H1 (cell line): Measurements from ENCODE around the gene CFAP97. TPM values are rescaled to one million over a fixed set of nuclear protein-coding genes. Genes with fewer than 3 reads are reported as not detected.
A peak's percentile ranks its signal among the peaks of the same experiment; 100 is the strongest.

Experiments
- CTCF ChIA-PET: fragments of 300-600 bp; sonication (Branson Sonifier 250); formaldehyde crosslinking; loops from one replicate; lab custom pipeline; 2021; ENCODE audit not compliant: partially characterized antibody; lab: Charles Lee
- POLR2A ChIA-PET: fragments of 300-600 bp; sonication (Branson Sonifier 250); formaldehyde crosslinking; loops from one replicate; lab custom pipeline; 2021; ENCODE audit warnings: inconsistent platforms; ENCODE audit not compliant: partially characterized antibody; lab: Charles Lee
- DNase-seq, 2 experiments: peaks; one replicate each; pipeline versions ENCODE4 v3.0.0 to v3.0.0-alpha.2; 2010 to 2022; ENCODE audit warnings: low spot score in 2 of 2, low read depth in 1 of 2, mixed read lengths in 1 of 2
- FAIRE-seq: peaks from 2 replicates; lab custom pipeline; 2011; peaks lifted over from hg19 to GRCh38; lab: Jason Lieb, UNC
- H2AFZ ChIP-seq: 2 replicates; pipeline ENCODE4 v1.8.1; 2012; ENCODE audit warnings: low read length, inconsistent platforms
- H2AK5ac ChIP-seq: 2 replicates; pipeline ENCODE4 v1.6.1; 2013; ENCODE audit warnings: low read depth, low read length
- H2BK120ac ChIP-seq: replicated peaks from 2 replicates; pipeline ENCODE3; 2013; ENCODE audit warnings: low read depth, low read length, inconsistent platforms
- H2BK12ac ChIP-seq: 2 replicates; pipeline ENCODE4 v1.6.1; 2013; ENCODE audit warnings: low read depth, low read length
- H2BK15ac ChIP-seq: 2 replicates; pipeline ENCODE4 v1.6.1; 2013; ENCODE audit warnings: low read length
- H2BK20ac ChIP-seq: 2 replicates; pipeline ENCODE4 v1.6.1; 2013; ENCODE audit warnings: low read length
- H2BK5ac ChIP-seq: 2 replicates; pipeline ENCODE4 v1.6.1; 2013; ENCODE audit warnings: low read depth, low read length
- H3K14ac ChIP-seq: 2 replicates; pipeline ENCODE4 v1.6.1; 2013; ENCODE audit warnings: inconsistent platforms; ENCODE audit not compliant: insufficient read length
- H3K18ac ChIP-seq: 2 replicates; pipeline ENCODE4 v1.6.1; 2013; ENCODE audit warnings: low read length; ENCODE audit errors: extremely low read depth
- H3K23ac ChIP-seq: 2 replicates; pipeline ENCODE4 v1.6.1; 2013; ENCODE audit warnings: inconsistent platforms; ENCODE audit not compliant: insufficient read length
- H3K23me2 ChIP-seq: 2 replicates; pipeline ENCODE4 v1.6.1; 2013; ENCODE audit warnings: low read depth, low read length
- H3K27ac ChIP-seq: 2 replicates; pipeline ENCODE4 v1.6.1; 2011; ENCODE audit warnings: low read depth, low read length, inconsistent platforms
- H3K27me3 ChIP-seq, 4 experiments: replicated peaks in 1 of 4; 1 replicate in 1 of 4; 2 replicates in 3 of 4; pipeline versions ENCODE4 v1.6.1 to v1.8.1; 2011 to 2013; ENCODE audit warnings: low read length in 3 of 4, mild to moderate bottlenecking in 3 of 4, inconsistent platforms in 2 of 4, mixed read lengths in 2 of 4, moderate library complexity in 1 of 4; ENCODE audit not compliant: control insufficient read depth in 3 of 4, insufficient read depth in 3 of 4; ENCODE audit errors: extremely low read depth in 1 of 4
- H3K36me3 ChIP-seq, 4 experiments: 2 replicates each; pipeline versions ENCODE4 v1.6.1 to v1.8.1; 2011 to 2013; ENCODE audit warnings: mild to moderate bottlenecking in 4 of 4, low read length in 3 of 4, moderate library complexity in 2 of 4, control low read depth in 1 of 4, inconsistent platforms in 1 of 4; ENCODE audit not compliant: insufficient read depth in 4 of 4, control insufficient read depth in 2 of 4
- H3K4ac ChIP-seq: replicated peaks from 2 replicates; pipeline ENCODE3; 2013; ENCODE audit warnings: low read length, low read depth, mixed read lengths, inconsistent platforms; ENCODE audit not compliant: insufficient read length
- H3K4me1 ChIP-seq, 4 experiments: replicated peaks in 1 of 4; 1 replicate in 1 of 4; 2 replicates in 3 of 4; pipeline versions ENCODE4 v1.6.1 to v1.8.1; 2011 to 2013; ENCODE audit warnings: low read length in 3 of 4, inconsistent platforms in 2 of 4, mixed read lengths in 1 of 4; ENCODE audit not compliant: insufficient read depth in 4 of 4, control insufficient read depth in 3 of 4
- H3K4me2 ChIP-seq, 2 experiments: 2 replicates each; pipeline versions ENCODE4 v1.6.1 to v1.8.1; 2011 to 2013; ENCODE audit warnings: low read depth in 2 of 2, low read length in 2 of 2, control low read depth in 1 of 2, inconsistent platforms in 1 of 2, mild to moderate bottlenecking in 1 of 2; ENCODE audit not compliant: insufficient read depth in 1 of 2
- H3K4me3 ChIP-seq, 4 experiments: fragments of 200-600, 300-600 bp in 1 of 4; sonication (generic), shearing (Covaris generic), sonication (Bioruptor Twin) in 1 of 4; 2 replicates each; pipeline versions ENCODE4 v1.5.1 to v1.8.1; 2011 to 2016; ENCODE audit warnings: low read length in 4 of 4, low read depth in 3 of 4, control low read depth in 2 of 4, inconsistent platforms in 2 of 4, mild to moderate bottlenecking in 2 of 4, mixed read lengths in 1 of 4, moderate library complexity in 1 of 4; ENCODE audit not compliant: insufficient read depth in 2 of 4; ENCODE audit errors: extremely low read depth in 1 of 4
- H3K56ac ChIP-seq: replicated peaks from 2 replicates; pipeline ENCODE3; 2013; ENCODE audit warnings: low read depth, mild to moderate bottlenecking, mixed read lengths, low read length, inconsistent platforms; ENCODE audit not compliant: insufficient read length
- H3K79me1 ChIP-seq: 2 replicates; pipeline ENCODE4 v1.6.1; 2013; ENCODE audit warnings: low read depth, low read length, control low read depth
- H3K79me2 ChIP-seq, 2 experiments: 2 replicates each; pipeline versions ENCODE4 v1.6.1 to v1.8.1; 2012 to 2013; ENCODE audit warnings: low read length in 2 of 2, mild to moderate bottlenecking in 2 of 2, inconsistent platforms in 1 of 2; ENCODE audit not compliant: insufficient read depth in 2 of 2, control insufficient read depth in 1 of 2
- H3K9ac ChIP-seq, 4 experiments: replicated peaks in 1 of 4; 1 replicate in 1 of 4; 2 replicates in 3 of 4; pipeline versions ENCODE4 v1.6.1 to v1.8.1; 2011 to 2013; ENCODE audit warnings: low read depth in 3 of 4, low read length in 3 of 4, control low read depth in 2 of 4, mild to moderate bottlenecking in 2 of 4, moderate library complexity in 2 of 4, inconsistent platforms in 1 of 4; ENCODE audit errors: extremely low read depth in 1 of 4
- H3K9me3 ChIP-seq, 2 experiments: 2 replicates each; pipeline versions ENCODE4 v1.6.1 to v1.8.1; 2012 to 2013; ENCODE audit warnings: mild to moderate bottlenecking in 2 of 2, moderate library complexity in 2 of 2, control low read depth in 1 of 2, inconsistent platforms in 1 of 2, low read depth in 1 of 2, low read length in 1 of 2, mixed read lengths in 1 of 2; ENCODE audit not compliant: insufficient read depth in 2 of 2
- H4K20me1 ChIP-seq, 2 experiments: replicated peaks in 1 of 2; 2 replicates each; pipeline versions ENCODE3 to v1.8.1; 2011 to 2013; ENCODE audit warnings: inconsistent platforms in 2 of 2, low read length in 2 of 2, mild to moderate bottlenecking in 1 of 2; ENCODE audit not compliant: insufficient read depth in 2 of 2, control insufficient read depth in 1 of 2
- H4K5ac ChIP-seq: 2 replicates; pipeline ENCODE4 v1.6.1; 2013; ENCODE audit warnings: low read length, low read depth, mixed read lengths, inconsistent platforms; ENCODE audit not compliant: insufficient read length
- H4K8ac ChIP-seq: 2 replicates; pipeline ENCODE4 v1.8.0; 2013; ENCODE audit warnings: mild to moderate bottlenecking, moderate library complexity, low read length, inconsistent platforms; ENCODE audit not compliant: insufficient read depth; ENCODE audit errors: extremely low read depth
- H4K91ac ChIP-seq: replicated peaks from 2 replicates; pipeline ENCODE3; 2013; ENCODE audit warnings: low read length, mixed read lengths, inconsistent platforms; ENCODE audit not compliant: insufficient read length
- RFX5 ChIP-seq: IDR thresholded peaks from 2 replicates; pipeline ENCODE4 v1.6.1; 2011; ENCODE audit warnings: low read depth, low read length, improper control_type of control experiment, borderline replicate concordance
- SAP30 ChIP-seq: fragments of 300-600 bp; sonication (generic); IDR thresholded peaks from 2 replicates; pipeline ENCODE4 v1.7.1; 2012; ENCODE audit warnings: low read length, moderate library complexity, mild to moderate bottlenecking, inconsistent platforms; ENCODE audit not compliant: insufficient read depth, insufficient replicate concordance
- SIX5 ChIP-seq: IDR thresholded peaks from 2 replicates; pipeline ENCODE4 v1.6.1; 2011; ENCODE audit warnings: mild to moderate bottlenecking, low read depth, low read length
- TAF7 ChIP-seq: optimal IDR thresholded peaks from 2 replicates; pipeline ENCODE3; 2011; ENCODE audit warnings: low read depth, mild to moderate bottlenecking, inconsistent platforms, low read length, moderate library complexity, borderline replicate concordance
- WGBS, 2 experiments: shearing (Covaris generic) in 1 of 2; methylation state at CpG; one replicate each; pipeline versions ENCODE4 v1.1.6 to v1.1.7; 2013 to 2015; ENCODE audit warnings: low lambda C conversion rate in 2 of 2, mixed read lengths in 2 of 2, inconsistent platforms in 1 of 2, low coverage in 1 of 2, missing lambda C conversion rate in 1 of 2; ENCODE audit not compliant: insufficient replicate concordance in 2 of 2, insufficient coverage in 1 of 2, insufficient read length in 1 of 2; ENCODE audit errors: extremely low coverage in 1 of 2, missing lambda C conversion rate in 1 of 2; 5-methylcytosine and 5-hydroxymethylcytosine counted together
- polyA plus RNA-seq, 7 experiments: library from polyadenylated mRNA; depleted of rRNA in 3 of 7; stranded (reverse) in 5 of 7; unstranded in 2 of 7; fragments of >200 nt in 5 of 7; fragments of 200-250 nt in 2 of 7; gene quantifications; 1 replicate in 5 of 7; 2 replicates in 1 of 7; 4 replicates in 1 of 7; pipeline versions ENCODE4 v1.2.1 to v1.2.3, GENCODE V29; 2011 to 2013; ENCODE audit warnings: missing spikeins in 2 of 7, mixed read lengths in 2 of 7
- total RNA-seq: library from RNA; stranded (reverse); fragmentation: NEBNext Ultra II Directional; extraction: Animal tissue kit (Norgen Biotek cat#: 25700); gene quantifications from 2 replicates; pipeline ENCODE4 v1.2.1, GENCODE V29; 2021

The CFAP97 gene
- total and polyA plus RNA-seq, 2 of the 8 experiments (the other 6 are each of a cell fraction or from before 2014, with no cell fraction given): 9.2 to 40.4 TPM

DNA sequence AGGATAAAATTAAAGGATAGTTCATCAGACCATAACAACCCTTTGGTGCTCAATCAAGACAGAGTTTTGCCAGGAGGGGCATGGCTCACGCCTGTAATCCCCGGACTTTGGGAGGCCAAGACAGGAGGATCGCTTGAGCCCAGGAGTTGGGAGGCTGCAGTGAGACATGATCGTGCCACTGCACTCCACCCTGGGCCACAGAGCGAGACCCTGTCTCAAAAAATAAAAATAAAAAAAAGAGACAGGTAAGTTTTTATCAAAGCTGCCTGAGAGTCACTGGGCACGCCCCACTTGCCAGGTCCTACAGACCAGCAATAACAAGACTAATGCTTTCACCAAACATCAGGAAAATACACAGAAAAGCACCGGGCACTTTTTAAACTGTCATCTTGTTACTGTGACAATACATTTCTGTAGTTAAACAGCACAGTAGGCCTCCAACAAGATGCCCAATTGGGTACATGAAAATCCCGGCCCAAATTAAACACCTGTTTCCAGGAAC is 765 bp downstream of the CFAP97 start:
- Histone ChIP-seq H4K20me1 (no peaks in the 10 kb centered on the region), H4K8ac (no peak overlapping the region; the same call in 1 of the 2 replicates), H3K23me2 (peaks cover 1% of the 10 kb centered on the region; the same call in 1 of the 2 replicates), H4K5ac (no peak overlapping the region), H3K4me1 (peaks cover 0 to 10% (median 6%) of the 10 kb centered on the region in 4 experiments; a peak in 4 of 7 replicates), H3K56ac (no peak overlapping the region), H3K27ac (no peak overlapping the region), H2BK20ac (no peak overlapping the region), H3K23ac (no peak overlapping the region), H3K9ac (no peak overlapping the region), H4K91ac (no peak overlapping the region), H3K4me3 (peak overlapping the region; percentile 60 to 85 (median 62)), H3K4ac (no peak overlapping the region), H2BK12ac (no peak overlapping the region)
- DNase-seq (no peak), FAIRE-seq (no peak)
- no peak for TF ChIP-seq SIX5
- no peak for TF ChIP-seq SAP30
- TF ChIP-seq TAF7: no peak
- TF ChIP-seq RFX5: no peak
- TF ChIP-seq, all 59 proteins: peak for 0
- Histone ChIP-seq H3K4me2 (peak overlapping the region; percentile 68 to 77), H3K79me2 (peaks cover 0 to 13% of the 10 kb centered on the region in 2 experiments; a peak in 1 of 4 replicates), H3K79me1 (peaks cover 3% of the 10 kb centered on the region), H2BK15ac (no peak overlapping the region), H3K27me3 (peaks cover 0 to under 1% (median 0%) of the 10 kb centered on the region in 4 experiments; a peak in 2 of 7 replicates), H3K14ac (no peak overlapping the region), H3K36me3 (no peaks in the 10 kb centered on the region), H2BK5ac (no peak overlapping the region), H2AFZ (0 out of 2 replicates have a peak overlapping the region, but pooled peaks have one; percentile 26), H3K18ac (no peak overlapping the region), H2BK120ac (no peak overlapping the region), H2AK5ac (no peak overlapping the region), H3K9me3 (no peaks in the 10 kb centered on the region)
- ChIA-PET POLR2A (interaction anchor here (1.1 to 1.3 kb wide), 2 partner anchors 9 to 60 kb away, joined by 4 to 6 read pairs; partner anchors contain the start of gene SLC25A4), CTCF (no interaction called here)
- 85% methylated on average over 8 of the region's 8 CpGs; no CpG with 5 or more reads in 1 of the 2 experiments for WGBS, 2 experiments
